SH-SY5Y (cell line): ENCODE measurements around the gene FCRL3.

Experiments
- GATA2 ChIP-seq: IDR thresholded peaks from 2 replicates; pipeline ENCODE4 v1.6.1; 2011; ENCODE audit warnings: mild to moderate bottlenecking, low read depth, low read length
- GATA3 ChIP-seq: IDR thresholded peaks from 2 replicates; pipeline ENCODE4 v1.6.1; 2011; ENCODE audit warnings: low read depth, mild to moderate bottlenecking, low read length, moderate library complexity

DNA sequence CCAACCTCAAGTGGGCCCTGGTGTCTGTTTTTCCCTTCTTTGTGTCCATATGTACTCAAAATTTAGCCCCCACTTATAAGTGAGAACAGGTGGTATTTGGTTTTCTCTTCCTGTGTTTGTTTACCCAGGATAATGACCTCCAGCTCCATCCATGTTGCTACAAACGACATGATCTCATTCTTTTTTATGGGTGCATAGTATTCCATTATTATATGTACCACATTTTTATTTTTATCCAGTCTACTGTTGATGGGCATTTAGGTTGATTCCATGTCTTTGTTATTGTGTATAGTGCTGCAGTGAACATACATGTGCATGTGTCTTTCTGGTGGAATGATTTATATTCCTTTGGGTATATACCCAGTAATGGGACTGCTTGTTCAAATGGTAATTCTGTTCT is 27.6 kb downstream of the FCRL3 start:
- no peak for TF ChIP-seq GATA2
- no peak for TF ChIP-seq GATA3
